Stimulated activated CD8-positive, alpha-beta memory T cell treated with anti-CD3 and anti-CD28 coated beads, Interleukin-4, amount 100 ng/mL, for 24 hours (primary cell): ENCODE results near the gene SCRN2.

Experiments
- DNase-seq: peaks from one replicate; pipeline ENCODE4 v3.0.0-alpha.2; 2020; ENCODE audit warnings: low read depth

Gene SCRN2

GRCh38 chr17:47872019-47872650 is 31.1 kb upstream of the SCRN2 start:
- DNase-seq, result no peak

GRCh38 chr17:47871048-47871447 is 30.0 kb upstream of the SCRN2 start:
- no peak for DNase-seq

DNA sequence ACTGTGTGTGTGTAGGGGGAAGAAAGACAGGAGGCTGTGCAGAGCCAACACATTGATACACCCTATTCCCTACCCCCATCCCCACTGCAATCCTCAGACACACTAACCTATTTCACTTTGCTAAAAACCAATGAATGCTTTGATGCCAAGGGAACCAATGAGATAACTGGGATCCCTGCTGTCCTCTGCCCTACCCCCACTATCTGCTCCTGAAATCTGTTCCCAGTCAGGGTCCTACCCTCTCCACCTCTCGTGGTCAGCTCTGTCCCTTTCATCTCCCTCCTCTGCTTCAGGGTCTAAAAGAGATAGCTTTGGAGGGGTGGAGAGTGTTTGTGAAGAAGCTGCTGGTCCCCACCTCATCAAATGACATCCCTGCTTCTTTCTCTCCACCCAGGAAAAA is 29.0 kb upstream of the SCRN2 start:
- DNase-seq, result no peak

DNA sequence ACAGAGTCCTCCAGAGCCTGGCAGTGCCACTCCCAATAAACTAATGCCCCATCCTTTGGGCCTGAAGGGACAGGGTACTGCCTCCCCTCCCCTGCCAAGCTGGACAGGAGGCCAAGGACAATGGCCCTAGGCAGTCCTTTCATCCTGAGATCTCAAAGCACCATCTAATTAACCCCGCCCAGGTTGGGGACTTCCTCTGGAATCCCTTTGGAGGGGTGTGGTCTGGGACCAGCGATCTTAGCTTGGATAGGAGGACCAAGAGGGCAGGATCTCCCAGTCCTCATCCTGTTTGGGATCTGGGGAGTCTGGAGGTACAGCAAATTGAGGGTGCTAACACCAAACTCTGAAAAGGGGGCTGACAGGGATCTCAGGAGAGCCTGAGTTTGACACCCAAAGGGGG is 28.0 kb upstream of the SCRN2 start:
- DNase-seq, result no peak

DNA sequence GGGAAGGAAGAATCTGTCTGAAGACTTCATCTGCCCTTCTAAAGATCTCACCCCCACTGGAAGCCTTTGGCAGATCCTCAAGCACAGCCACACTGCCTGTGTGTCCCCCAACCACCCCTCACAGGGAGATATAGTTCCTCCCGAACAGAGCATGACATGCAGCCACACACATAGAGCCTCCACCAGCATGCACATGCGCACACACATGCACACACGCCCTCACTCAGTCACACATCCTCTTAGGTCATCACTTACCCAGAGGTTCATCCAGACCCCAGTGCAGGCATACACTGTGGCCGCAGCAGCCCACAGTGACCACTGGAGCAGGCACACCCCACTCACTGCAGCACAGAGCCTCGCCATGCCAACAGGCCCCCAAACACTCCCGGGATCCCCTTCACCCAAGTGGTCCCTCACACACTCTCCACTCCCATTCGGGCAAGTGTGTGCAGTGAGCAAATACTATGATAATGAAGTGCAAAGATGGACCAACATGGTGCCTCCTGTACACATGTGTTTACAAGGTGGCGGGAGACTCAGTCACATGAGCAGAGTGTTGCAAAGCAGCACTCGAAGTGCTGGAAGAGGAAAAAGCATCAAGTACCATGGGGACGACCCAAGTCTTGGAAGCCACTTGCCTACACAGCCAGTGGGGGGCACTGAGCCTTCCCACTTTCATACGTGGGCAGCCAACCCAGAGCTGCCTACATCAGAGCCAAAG is 26.9 kb upstream of the SCRN2 start:
- DNase-seq, result no peak

- no peak for DNase-seq
Observed at GRCh38 chr17:47866941-47867340, 25.9 kb upstream of the SCRN2 start.

GRCh38 chr17:47864791-47865216 is 23.7 kb upstream of the SCRN2 start:
- no peak for DNase-seq

DNA sequence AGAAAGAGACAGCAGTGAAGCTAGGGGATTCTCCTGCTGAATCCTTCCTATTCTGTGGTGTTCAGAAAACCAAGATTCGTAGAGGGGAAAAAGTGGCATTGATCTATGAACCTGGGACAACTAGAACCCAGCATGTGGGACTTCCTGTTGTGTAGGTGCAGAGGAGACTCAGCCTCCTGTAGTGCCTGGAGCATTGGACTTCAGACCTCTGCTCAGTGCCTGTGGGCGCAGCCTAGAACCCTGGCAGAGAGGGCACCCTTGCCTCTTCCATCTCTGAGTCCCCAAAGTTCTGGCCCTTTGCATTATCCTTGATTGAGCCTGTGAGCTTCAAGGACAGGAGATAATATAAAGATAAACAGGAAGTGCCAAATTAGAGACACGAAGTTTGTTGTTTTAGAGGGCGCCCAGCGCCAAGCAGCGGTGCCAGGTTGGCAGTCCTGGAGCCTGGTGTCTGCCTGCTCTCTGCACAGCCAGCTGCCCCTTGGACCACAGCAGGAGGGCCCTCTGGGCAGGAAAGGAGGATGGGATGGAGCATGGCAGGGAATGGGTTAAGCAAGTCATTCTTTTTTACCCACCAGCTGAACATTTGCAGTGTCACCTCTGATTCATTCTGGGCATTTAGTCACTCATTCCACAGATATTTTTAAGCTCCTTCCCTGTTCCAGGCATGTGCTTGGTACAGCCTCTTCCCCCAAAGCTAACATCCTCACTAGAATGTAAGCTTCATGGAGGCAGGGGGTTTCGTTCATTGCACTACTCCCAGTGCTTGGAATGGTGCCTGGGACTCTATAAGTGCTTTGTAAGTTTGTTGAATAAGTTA is 21.8 kb upstream of the SCRN2 start:
- DNase-seq, result no peak

GRCh38 chr17:47860386-47860785 is 19.3 kb upstream of the SCRN2 start:
- no peak for DNase-seq

DNA sequence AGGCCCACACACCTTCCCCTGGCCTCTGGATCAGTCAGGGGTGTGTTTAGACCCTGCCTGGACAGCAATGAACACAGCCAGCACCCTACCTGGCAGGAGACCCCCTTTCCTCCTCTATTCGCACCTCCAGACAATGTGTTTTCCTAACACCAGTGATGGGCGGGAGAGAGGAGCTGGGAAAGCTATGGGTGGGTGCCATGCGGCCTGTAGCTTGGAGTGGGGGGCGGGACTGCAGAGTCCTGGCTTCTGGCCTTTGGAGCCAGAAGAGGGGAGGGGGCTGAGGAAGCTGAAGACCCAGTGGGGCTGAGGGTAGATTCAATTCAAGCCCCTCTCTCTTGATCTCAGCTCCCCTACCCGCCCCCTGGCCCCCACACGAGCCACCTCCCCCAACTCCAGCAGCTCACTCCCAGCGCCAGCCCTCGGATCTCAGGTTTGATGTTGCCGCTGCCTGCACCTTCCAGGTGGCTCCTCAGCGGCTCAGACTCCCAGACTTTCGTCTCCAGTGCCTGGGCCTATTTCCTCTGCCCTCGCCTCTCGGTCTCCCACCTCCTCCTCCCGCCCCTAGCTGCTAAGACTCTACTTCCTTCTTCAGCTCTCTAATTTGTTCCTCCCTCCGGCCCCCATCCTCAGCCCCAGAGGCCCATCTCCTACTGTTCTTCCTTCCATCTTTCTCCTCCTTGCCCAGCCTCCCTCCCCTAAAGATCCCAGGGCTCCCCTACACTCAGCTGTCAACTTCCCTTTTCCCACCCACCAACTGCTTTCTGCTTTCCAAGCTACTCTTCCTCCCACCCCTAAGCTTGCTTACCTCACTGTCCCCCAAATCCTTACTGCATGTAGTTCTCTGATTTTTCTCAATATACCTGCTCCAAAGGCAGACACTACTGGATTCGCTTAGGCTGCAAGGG is 16.7 kb upstream of the SCRN2 start:
- DNase-seq, result no peak

GRCh38 chr17:47856830-47857229 is 15.8 kb upstream of the SCRN2 start:
- no peak for DNase-seq

DNA sequence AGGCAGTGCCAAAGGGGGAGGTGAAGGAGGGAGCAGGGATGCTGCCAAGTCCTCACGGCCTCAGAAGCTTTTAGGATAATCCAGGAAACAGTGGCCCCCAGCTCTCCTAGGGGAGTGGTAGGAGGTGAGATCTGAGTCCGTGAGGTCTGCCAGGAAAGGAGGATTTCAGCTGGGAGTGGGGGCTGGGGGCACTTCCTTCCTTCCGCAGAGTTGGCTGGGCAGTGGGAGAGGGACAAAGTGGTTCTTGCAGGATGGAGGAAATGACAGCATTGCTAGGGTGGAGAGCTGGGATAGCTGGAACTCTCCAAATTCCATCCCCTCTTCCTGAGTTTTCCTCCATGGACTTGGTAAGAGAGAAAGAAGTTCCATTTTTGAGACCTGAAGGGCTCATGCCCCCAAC is 14.7 kb upstream of the SCRN2 start:
- no peak for DNase-seq

DNA sequence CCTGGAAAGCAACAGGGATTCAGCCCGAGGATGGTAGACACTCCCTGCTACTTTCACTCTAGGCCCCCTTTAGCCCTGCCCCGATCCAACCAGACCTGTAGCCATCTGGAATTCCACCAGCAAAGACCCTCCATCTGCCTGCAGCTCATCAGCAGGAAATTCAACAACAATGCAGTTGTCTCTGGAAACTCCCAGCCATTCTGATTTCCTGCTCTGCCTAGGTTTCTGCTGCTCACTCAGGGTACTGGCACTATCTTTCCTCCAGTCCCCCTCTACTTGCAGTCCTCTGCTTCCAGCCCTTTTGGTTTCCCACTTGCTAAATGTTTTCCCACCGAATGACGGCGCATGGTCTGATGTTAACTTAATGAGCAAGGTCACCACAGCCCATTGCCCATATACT is 12.5 kb upstream of the SCRN2 start:
- DNase-seq, result no peak

DNA sequence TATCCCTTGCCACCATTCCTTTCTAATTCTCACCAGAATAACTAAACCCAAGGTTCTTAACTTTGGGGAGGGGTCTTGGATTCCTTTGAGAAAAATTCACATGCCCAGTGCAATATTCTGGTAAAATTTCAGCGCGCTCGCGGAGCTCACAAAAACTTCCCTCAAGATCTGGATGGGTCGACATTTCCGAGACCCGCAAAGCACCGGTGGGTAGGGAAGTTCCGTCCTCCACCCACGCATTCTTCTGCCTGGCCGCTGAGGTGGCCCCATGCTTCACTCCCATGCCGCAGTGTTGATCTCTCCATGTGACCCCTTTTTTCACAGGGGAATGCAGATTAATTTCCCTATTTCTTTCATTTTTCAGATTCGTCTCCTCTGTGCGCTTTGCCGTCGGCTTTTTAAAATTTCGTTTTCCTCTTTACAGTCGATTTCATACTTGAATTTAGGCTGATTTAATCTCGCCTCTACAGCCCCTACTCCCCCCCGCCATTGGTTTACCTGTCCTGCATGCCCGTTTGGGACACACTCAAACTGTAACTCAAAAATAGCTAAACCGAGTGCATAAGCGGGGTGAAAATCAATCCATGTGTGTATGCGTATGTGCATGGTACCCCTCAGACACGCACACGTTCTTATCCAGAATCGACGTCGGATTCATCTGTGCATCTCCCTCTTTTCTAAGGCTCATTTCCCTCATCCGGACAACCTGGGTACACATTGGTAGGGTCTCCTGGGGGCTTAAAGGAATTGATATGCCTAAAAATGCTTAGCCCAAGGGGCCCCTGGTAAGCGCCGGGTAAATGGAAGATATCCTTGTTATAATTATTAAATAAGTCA is 11.3 kb upstream of the SCRN2 start:
- no peak for DNase-seq

- no peak for DNase-seq
Observed at GRCh38 chr17:47851764-47852112, 10.7 kb upstream of the SCRN2 start.

- peak; percentile 57 for DNase-seq
Observed at GRCh38 chr17:47850692-47851573, 9.9 kb upstream of the SCRN2 start, which contains the start of gene SP6. TSS of gene SP6 (minus strand) at chr17:47851163. CDS start at chr17:47848429, 2,734 bp downstream.

GRCh38 chr17:47850373-47850691 is 9.3 kb upstream of the SCRN2 start:
- no peak for DNase-seq

- no peak for DNase-seq
Observed at GRCh38 chr17:47848198-47848513, 7.1 kb upstream of the SCRN2 start.

DNA sequence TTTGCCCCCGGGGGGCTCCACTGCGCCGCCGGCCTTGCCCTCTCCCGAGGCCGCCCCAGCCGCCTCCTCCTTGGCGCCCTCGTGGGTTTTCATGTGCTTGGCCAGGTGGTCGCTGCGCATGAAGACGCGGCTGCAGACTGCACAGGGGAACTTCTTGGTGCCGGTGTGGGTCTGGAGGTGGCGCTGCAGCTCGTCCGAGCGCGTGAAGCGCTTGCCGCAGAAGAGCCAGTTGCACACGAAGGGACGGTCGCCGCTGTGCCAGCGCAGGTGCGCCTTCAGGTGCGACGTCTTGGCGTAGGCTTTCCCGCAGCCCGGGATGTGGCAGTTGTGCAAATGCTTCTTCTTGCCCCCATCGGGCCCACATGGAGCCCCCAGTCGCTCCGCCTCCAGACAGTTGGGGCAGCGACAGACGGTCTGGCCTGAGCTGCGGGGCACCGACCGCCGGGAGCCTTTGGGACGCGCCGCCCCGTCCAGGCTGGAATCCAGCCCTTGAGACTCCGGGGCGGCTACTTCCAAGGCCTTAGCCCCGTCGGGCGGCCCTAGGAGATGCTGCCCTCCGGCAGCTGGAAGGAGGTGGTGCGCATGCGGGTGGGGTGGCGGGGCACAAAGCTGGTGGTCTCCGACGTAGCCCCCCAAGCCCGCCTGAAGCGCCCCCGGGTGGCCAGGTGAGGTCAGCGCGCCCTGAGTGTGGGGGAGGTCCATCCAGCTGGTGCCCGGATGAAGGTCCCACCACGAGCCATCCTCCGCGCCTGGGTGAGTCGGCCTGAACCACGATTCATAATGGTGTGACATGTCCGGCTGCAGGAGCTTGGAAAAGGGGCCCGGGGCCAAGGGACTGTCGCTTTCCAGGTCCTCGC is 6.5 kb upstream of the SCRN2 start:
- no peak for DNase-seq
